ENCODE data around the gene USP7. TPM values are rescaled to one million over a fixed set of nuclear protein-coding genes. Genes with fewer than 3 reads are reported as not detected.

Gene USP7
- total RNA-seq, 1 donor from 2014 or later: 66.9 TPM

DNA sequence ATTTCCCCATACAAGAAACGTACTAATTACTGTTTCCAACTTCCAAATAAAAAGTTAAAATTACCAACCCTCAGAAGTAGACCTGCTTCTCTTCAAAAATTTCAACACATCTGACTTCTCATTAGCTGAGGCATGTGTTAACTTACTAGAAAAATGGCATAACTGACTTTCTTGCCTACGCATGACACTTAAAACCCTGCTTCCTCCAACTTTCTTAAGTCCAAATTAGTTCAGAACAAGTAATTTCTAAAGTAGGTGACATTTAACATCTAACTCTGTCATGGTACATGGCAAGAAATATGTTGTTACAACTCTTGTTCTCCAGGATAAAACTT is 6.7 kb downstream of the USP7 start:
- TF ChIP-seq, protein P1, sequence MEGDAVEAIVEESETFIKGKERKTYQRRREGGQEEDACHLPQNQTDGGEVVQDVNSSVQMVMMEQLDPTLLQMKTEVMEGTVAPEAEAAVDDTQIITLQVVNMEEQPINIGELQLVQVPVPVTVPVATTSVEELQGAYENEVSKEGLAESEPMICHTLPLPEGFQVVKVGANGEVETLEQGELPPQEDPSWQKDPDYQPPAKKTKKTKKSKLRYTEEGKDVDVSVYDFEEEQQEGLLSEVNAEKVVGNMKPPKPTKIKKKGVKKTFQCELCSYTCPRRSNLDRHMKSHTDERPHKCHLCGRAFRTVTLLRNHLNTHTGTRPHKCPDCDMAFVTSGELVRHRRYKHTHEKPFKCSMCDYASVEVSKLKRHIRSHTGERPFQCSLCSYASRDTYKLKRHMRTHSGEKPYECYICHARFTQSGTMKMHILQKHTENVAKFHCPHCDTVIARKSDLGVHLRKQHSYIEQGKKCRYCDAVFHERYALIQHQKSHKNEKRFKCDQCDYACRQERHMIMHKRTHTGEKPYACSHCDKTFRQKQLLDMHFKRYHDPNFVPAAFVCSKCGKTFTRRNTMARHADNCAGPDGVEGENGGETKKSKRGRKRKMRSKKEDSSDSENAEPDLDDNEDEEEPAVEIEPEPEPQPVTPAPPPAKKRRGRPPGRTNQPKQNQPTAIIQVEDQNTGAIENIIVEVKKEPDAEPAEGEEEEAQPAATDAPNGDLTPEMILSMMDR (IDR thresholded peaks at IDR 0.05; ENCODE audit: insufficient read depth, low read length, poor library complexity, severe bottlenecking): no peak
- H3K27me3 ChIP-seq (ENCODE audit: control insufficient read depth, insufficient read depth, low read length): no peaks in the 10 kb centered on the region
- no peaks in the 10 kb centered on the region for H3K36me3 ChIP-seq (ENCODE audit: control insufficient read depth, insufficient read depth, low read length)
- no peak for DNase-seq (ENCODE audit: low read depth)
- H3K4me3 ChIP-seq (ENCODE audit: low read depth, low read length): no peak overlapping the region

DNA sequence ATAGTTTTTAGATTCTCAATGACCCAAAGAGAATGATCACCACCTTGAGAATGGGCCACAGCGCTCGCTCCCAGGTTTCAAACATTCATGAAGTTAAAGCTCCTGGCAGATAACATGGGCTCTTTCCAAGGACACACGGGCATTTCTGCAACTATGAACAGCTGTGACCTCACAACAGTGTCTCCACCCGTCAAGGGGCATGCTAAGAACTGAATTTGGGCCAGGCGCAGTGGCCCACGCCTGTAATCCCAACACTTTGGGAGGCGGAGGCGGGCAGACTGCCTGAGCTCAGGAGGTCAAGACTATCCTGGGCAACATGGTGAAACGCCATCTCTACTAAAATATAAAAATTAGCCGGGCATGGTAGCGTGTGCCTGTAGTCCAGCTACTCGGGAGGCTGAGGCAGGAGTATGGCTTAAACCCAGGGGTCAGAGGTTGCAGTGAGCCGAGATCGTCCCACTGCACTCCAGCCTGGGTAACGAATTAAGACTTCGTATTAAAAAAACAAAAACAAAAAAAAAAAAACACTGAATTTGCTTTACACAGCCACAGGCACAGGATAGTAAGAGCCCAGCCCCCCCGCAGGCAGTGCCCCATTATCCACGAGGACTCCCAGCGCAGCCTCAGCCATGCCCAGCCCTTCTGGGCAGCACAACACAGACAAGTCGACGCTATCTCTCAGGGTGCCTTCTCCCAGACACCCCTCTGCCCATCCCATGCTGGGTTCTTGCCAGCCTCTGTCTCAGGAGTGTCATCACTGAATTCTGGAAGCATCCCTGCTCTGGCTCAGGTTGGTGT is 7.2 kb downstream of the USP7 start:
- no peaks in the 10 kb centered on the region for H3K36me3 ChIP-seq (ENCODE audit: control insufficient read depth, insufficient read depth, low read length)
- TF ChIP-seq, protein P1 (IDR thresholded peaks at IDR 0.05; ENCODE audit: insufficient read depth, low read length, poor library complexity, severe bottlenecking): no peak
- no peaks in the 10 kb centered on the region for H3K27me3 ChIP-seq (ENCODE audit: control insufficient read depth, insufficient read depth, low read length)
- H3K4me3 ChIP-seq (ENCODE audit: low read depth, low read length): no peak overlapping the region
- DNase-seq (ENCODE audit: low read depth): no peak

DNA sequence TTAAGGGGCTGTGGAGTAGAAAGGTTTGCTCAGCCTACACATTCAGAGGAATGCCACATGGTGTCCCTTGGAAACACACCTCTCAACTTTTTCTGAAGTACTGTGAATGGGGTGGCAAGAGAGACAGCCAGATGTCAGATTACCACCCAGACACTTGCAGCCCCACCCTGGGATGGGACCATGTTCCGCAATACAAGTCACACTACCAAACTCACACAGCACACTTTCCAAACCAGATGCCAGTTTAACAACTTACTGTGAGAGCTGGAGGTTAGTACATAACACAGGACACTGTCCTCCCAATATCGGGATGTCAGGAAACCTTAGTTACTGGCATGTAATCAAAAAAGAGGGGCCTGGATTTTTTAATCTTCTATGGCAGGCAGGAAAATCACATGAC is 7.9 kb downstream of the USP7 start:
- TF ChIP-seq, protein P1 (IDR thresholded peaks at IDR 0.05; ENCODE audit: insufficient read depth, low read length, poor library complexity, severe bottlenecking): no peak
- H3K27me3 ChIP-seq (ENCODE audit: control insufficient read depth, insufficient read depth, low read length): no peaks in the 10 kb centered on the region
- H3K36me3 ChIP-seq (ENCODE audit: control insufficient read depth, insufficient read depth, low read length): no peaks in the 10 kb centered on the region

DNA sequence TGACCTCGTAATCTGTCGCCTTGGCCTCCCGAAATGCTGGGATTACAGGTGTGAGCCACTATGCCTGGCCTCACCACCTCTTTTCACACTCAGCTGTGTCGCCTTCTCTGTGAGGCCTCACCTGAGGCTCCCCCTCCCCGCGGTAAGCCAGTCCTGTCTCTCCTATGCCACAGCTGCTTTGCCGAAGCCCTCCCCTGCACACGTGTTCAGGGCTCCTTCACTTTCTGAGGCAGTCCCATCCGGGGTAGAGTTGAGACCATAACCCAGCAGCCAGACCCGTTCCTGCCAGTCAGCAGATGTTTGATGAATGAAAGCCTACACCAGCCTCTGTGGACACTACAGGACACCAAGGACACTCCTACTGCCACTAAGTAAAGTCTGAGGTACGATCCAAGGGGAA is 10.6 kb downstream of the USP7 start:
- no peak for DNase-seq (ENCODE audit: low read depth)
- TF ChIP-seq, protein P1 (IDR thresholded peaks at IDR 0.05; ENCODE audit: insufficient read depth, low read length, poor library complexity, severe bottlenecking): no peak
- Histone ChIP-seq H3K27me3 (ENCODE audit: control insufficient read depth, insufficient read depth, low read length) (no peaks in the 10 kb centered on the region), H3K36me3 (ENCODE audit: control insufficient read depth, insufficient read depth, low read length) (no peaks in the 10 kb centered on the region), H3K4me3 (ENCODE audit: low read depth, low read length) (no peak overlapping the region)

More for the DNA sequence above, 7.9 kb downstream of the USP7 start:
- no peak for DNase-seq (ENCODE audit: low read depth)
- no peak overlapping the region for H3K4me3 ChIP-seq (ENCODE audit: low read depth, low read length)

DNA sequence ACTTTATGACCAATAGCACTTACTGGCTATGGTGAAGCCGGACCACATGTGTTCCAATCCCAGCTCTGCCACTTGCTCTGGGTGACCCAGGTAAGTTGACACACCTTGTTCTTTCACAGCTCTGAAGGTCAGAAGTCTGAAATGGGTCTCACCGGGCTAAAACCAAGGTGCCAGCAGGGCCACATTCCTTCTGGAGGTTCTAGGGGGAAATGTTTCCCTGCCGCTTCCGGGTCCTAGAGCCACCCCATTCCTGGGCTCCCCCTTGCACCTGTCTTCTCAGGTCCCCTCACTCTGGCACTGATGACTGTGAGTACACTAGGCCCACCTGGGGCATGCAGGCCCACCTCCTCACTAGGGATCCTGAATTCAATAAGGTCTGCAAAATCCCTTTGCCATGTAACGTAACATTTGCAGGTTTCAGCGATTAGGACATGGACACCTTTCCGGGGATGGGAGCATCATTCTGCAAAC is 11.4 kb downstream of the USP7 start:
- TF ChIP-seq, protein P1 (IDR thresholded peaks at IDR 0.05; ENCODE audit: insufficient read depth, low read length, poor library complexity, severe bottlenecking): no peak
- no peak overlapping the region for H3K4me3 ChIP-seq (ENCODE audit: low read depth, low read length)
- DNase-seq (ENCODE audit: low read depth): no peak
- H3K36me3 ChIP-seq (ENCODE audit: control insufficient read depth, insufficient read depth, low read length): no peaks in the 10 kb centered on the region
- H3K27me3 ChIP-seq (ENCODE audit: control insufficient read depth, insufficient read depth, low read length): no peaks in the 10 kb centered on the region
